HepG2 (cell line): Measurements from ENCODE around the gene PMEPA1. TPM values are rescaled to one million over a fixed set of nuclear protein-coding genes. Genes with fewer than 3 reads are reported as not detected.

Experiments
- ATAC-seq: fragments of 200-7000 bp; cut with Tn5 transposase; 3 replicates; pipeline ENCODE4 v1.9.1; 2020; ENCODE audit warnings: mild to moderate bottlenecking, moderate library complexity
- BruUV-seq: library from RNA; stranded (reverse); fragments of 400-500 nt; replicated peaks from 2 replicates; lab custom pipeline; 2021; lab: Mats Ljungman, UMichigan
- CTCF ChIA-PET: fragments of 300-600 bp; formaldehyde crosslinking; extraction: SDS; loops from one replicate; lab custom pipeline; 2021; ENCODE audit warnings: low total read pairs, inconsistent platforms, low intra/inter-chr PET ratio; lab: Yijun Ruan, JAX
- POLR2A ChIA-PET: fragments of 350-600 bp; sonication (Branson Sonifier 250); formaldehyde crosslinking; loops from one replicate; lab custom pipeline; 2020; ENCODE audit warnings: antibody characterized with exemption, inconsistent platforms; lab: Yijun Ruan, JAX
- DNase-seq: peaks from one replicate; pipeline ENCODE4 v3.0.0-alpha.2; 2015; ENCODE audit warnings: low spot score
- FAIRE-seq: peaks from 3 replicates; lab custom pipeline; 2011; peaks lifted over from hg19 to GRCh38; lab: Jason Lieb, UNC
- H2AFZ ChIP-seq: one replicate; pipeline ENCODE4 v1.6.1; 2011; ENCODE audit warnings: low read length, inconsistent platforms
- H3K27ac ChIP-seq: fragments of 300-600 bp; 3 replicates; pipeline ENCODE4 v1.8.0; 2011; ENCODE audit warnings: mixed run types, mild to moderate bottlenecking, mixed read lengths, low read length, inconsistent platforms; ENCODE audit not compliant: insufficient read depth; ENCODE audit errors: extremely low read length
- H3K27me3 ChIP-seq, 2 experiments: fragments of 200-600 bp in 1 of 2; 2 replicates in 1 of 2; 3 replicates in 1 of 2; pipeline versions ENCODE4 v1.6.0 to v1.8.0; 2011; ENCODE audit warnings: low read length in 2 of 2, mild to moderate bottlenecking in 2 of 2, moderate library complexity in 2 of 2, inconsistent platforms in 1 of 2; ENCODE audit not compliant: insufficient read depth in 2 of 2, control insufficient read depth in 1 of 2
- H3K36me3 ChIP-seq, 2 experiments: fragments of 200-600 bp in 1 of 2; replicated peaks in 1 of 2; 2 replicates in 1 of 2; 3 replicates in 1 of 2; pipeline versions ENCODE4 v1.5.1 to v1.8.0; 2011; ENCODE audit warnings: low read length in 2 of 2, inconsistent platforms in 1 of 2; ENCODE audit not compliant: insufficient read depth in 2 of 2, control insufficient read depth in 1 of 2
- H3K4me1 ChIP-seq: 2 replicates; pipeline ENCODE4 v1.5.1; 2012; ENCODE audit warnings: low read length, inconsistent platforms; ENCODE audit not compliant: insufficient read depth
- H3K4me2 ChIP-seq: 2 replicates; pipeline ENCODE4 v1.6.0; 2011; ENCODE audit warnings: low read depth, low read length, inconsistent platforms
- H3K4me3 ChIP-seq, 3 experiments: fragments of 200-600 bp in 1 of 3; sonication (generic), shearing (Covaris generic) in 1 of 3; replicated peaks in 1 of 3; 2 replicates each; pipeline ENCODE4 v1.5.1; 2011 to 2016; ENCODE audit warnings: low read length in 3 of 3, inconsistent platforms in 2 of 3, low read depth in 2 of 3, mild to moderate bottlenecking in 2 of 3, control low read depth in 1 of 3, mixed read lengths in 1 of 3; ENCODE audit not compliant: insufficient read depth in 1 of 3
- H3K79me2 ChIP-seq: one replicate; pipeline ENCODE4 v1.6.1; 2011; ENCODE audit warnings: low read length, inconsistent platforms; ENCODE audit not compliant: insufficient read depth
- H3K9ac ChIP-seq: 2 replicates; pipeline ENCODE4 v1.6.0; 2011; ENCODE audit warnings: mild to moderate bottlenecking, low read depth, low read length, inconsistent platforms; ENCODE audit not compliant: insufficient read depth
- H3K9me3 ChIP-seq: 2 replicates; pipeline ENCODE4 v1.5.1; 2012; ENCODE audit warnings: mild to moderate bottlenecking, low read length
- H4K20me1 ChIP-seq: 2 replicates; pipeline ENCODE4 v1.6.0; 2011; ENCODE audit warnings: inconsistent platforms, mild to moderate bottlenecking, low read length, moderate library complexity; ENCODE audit not compliant: insufficient read depth
- AGO1 ChIP-seq: fragments of 200-400 bp; formaldehyde crosslinking; IDR thresholded peaks from 2 replicates; pipeline ENCODE4 v1.6.1; 2017; ENCODE audit warnings: mild to moderate bottlenecking, low read depth, low read length, moderate library complexity; ENCODE audit not compliant: poor library complexity, severe bottlenecking
- FOXA3 ChIP-seq: IDR thresholded peaks from 2 replicates; pipeline ENCODE4 v1.6.1; 2016; ENCODE audit warnings: missing genetic modification reagents, missing compliant biosample characterization
- HMGA1 ChIP-seq: sonication (generic); formaldehyde crosslinking; conservative IDR thresholded peaks from 2 replicates; pipeline ENCODE4 v1.4.0; 2020; ENCODE audit warnings: missing genetic modification reagents
- KDM6A ChIP-seq: IDR thresholded peaks from 2 replicates; pipeline ENCODE4 v1.6.1; 2016; ENCODE audit warnings: low read depth
- MAFK ChIP-seq, 2 experiments: IDR thresholded peaks in 1 of 2; conservative IDR thresholded peaks in 1 of 2; 2 replicates each; pipeline ENCODE4 v1.6.1; 2011; ENCODE audit warnings: improper control_type of control experiment in 2 of 2, low read length in 2 of 2
- ZNF446 ChIP-seq: sonication (generic); formaldehyde crosslinking; IDR thresholded peaks from 2 replicates; pipeline ENCODE4 v1.5.0; 2020; ENCODE audit warnings: mild to moderate bottlenecking, missing genetic modification reagents
- ZNF629 ChIP-seq: sonication (generic); formaldehyde crosslinking; conservative IDR thresholded peaks from 2 replicates; pipeline ENCODE4 v1.5.0; 2020; ENCODE audit warnings: missing genetic modification reagents
- WGBS: methylation state at CpG from one replicate; pipeline ENCODE4 v1.1.6; 2017; ENCODE audit warnings: low lambda C conversion rate; 5-methylcytosine and 5-hydroxymethylcytosine counted together
- in situ Hi-C: cut with HindIII; loops from 2 replicates; pipeline ENCODE4 v1.10.0; 2017; ENCODE audit warnings: low pct_unique_long_range_greater_than_20kb; ENCODE audit not compliant: extremely low pct_ligation_motif_present
- intact Hi-C: fragments of 100-400 bp; cut with micrococcal nuclease; formaldehyde crosslinking; loops from one replicate; pipeline ENCODE4 v1.10.0; 2022; ENCODE audit not compliant: unreplicated experiment
- polyA plus RNA-seq, 8 experiments: library from polyadenylated mRNA; depleted of rRNA in 3 of 8; stranded (reverse) in 7 of 8; unstranded in 1 of 8; fragments of >200 nt; fragmentation: Illumina TruSeq in 4 of 8; extraction: Trizol in 4 of 8; gene quantifications; 2 replicates each; pipeline versions ENCODE4 v1.2.1 to v1.2.3, GENCODE V29; 2011 to 2016; ENCODE audit warnings: low read depth in 4 of 8, missing spikeins in 1 of 8, mixed read lengths in 1 of 8; ENCODE audit not compliant: insufficient read depth in 1 of 8
- total RNA-seq, 5 experiments: library from RNA; depleted of rRNA; stranded (reverse); fragments of >200 nt; fragmentation: Illumina TruSeq; extraction: Trizol; gene quantifications; 2 replicates each; pipeline ENCODE4 v1.2.3, GENCODE V29; 2016; ENCODE audit warnings: low read depth in 1 of 5

Gene PMEPA1
- total and polyA plus RNA-seq, 2 of the 13 experiments (the other 11 are each of a cell fraction or from before 2014, with no cell fraction given): not detected

DNA sequence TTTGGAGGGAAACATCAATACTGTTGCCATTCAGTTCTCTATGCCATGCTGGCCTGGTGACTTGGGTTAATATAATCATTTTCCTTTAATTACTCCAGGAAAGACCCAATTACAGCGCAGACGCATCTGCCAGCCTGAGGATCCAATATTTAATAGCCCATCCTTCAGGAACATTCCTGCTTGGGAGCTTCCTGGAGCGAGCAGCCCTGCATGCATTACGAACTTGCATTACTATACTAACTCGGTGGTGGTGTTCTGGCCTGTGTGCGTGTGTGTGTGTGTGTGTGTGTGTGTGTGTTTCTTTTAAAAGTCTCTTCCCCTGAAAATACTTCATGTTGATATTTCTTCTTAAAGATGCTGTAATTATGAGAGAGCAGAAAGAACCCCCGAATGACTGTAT, 26.5 kb downstream of the PMEPA1 start:
- H3K36me3 ChIP-seq: no peaks in the 10 kb centered on the region
- DNase-seq: no peak
- CTCF ChIA-PET: no interaction called here
- H3K27me3 ChIP-seq: peaks cover 24 to 100% of the 10 kb centered on the region in 2 experiments
- no peak overlapping the region for H2AFZ ChIP-seq
- no TSS peak for BruUV-seq
- intact Hi-C loops (no loop called here), in situ Hi-C loops (no loop called here)
- no peaks in the 10 kb centered on the region for H3K4me1 ChIP-seq
- POLR2A ChIA-PET: no interaction called here
- no peak overlapping the region for H3K27ac ChIP-seq
- no peak for ATAC-seq
- no peaks in the 10 kb centered on the region for H3K79me2 ChIP-seq
- H4K20me1 ChIP-seq: no peaks in the 10 kb centered on the region
- no peaks in the 10 kb centered on the region for H3K9me3 ChIP-seq
- TF ChIP-seq MAFK (conservative IDR thresholded peaks at IDR 0.05 in 1 of 2, IDR thresholded peaks at IDR 0.05 in 1 of 2; ENCODE audit: low read length in 2 of 2): no peak
- no peak for TF ChIP-seq ZNF446 (CRISPR knock-in tag)
- no peak for TF ChIP-seq HMGA1 (CRISPR knock-in tag)
- TF ChIP-seq KDM6A (CRISPR knock-in tag): no peak
- TF ChIP-seq AGO1: no peak
- H3K9ac ChIP-seq: no peak overlapping the region
- no peak for FAIRE-seq
- WGBS: 14% methylated on average over 7 of the region's 7 CpGs
- no peak overlapping the region for H3K4me3 ChIP-seq
- no peak overlapping the region for H3K4me2 ChIP-seq

DNA sequence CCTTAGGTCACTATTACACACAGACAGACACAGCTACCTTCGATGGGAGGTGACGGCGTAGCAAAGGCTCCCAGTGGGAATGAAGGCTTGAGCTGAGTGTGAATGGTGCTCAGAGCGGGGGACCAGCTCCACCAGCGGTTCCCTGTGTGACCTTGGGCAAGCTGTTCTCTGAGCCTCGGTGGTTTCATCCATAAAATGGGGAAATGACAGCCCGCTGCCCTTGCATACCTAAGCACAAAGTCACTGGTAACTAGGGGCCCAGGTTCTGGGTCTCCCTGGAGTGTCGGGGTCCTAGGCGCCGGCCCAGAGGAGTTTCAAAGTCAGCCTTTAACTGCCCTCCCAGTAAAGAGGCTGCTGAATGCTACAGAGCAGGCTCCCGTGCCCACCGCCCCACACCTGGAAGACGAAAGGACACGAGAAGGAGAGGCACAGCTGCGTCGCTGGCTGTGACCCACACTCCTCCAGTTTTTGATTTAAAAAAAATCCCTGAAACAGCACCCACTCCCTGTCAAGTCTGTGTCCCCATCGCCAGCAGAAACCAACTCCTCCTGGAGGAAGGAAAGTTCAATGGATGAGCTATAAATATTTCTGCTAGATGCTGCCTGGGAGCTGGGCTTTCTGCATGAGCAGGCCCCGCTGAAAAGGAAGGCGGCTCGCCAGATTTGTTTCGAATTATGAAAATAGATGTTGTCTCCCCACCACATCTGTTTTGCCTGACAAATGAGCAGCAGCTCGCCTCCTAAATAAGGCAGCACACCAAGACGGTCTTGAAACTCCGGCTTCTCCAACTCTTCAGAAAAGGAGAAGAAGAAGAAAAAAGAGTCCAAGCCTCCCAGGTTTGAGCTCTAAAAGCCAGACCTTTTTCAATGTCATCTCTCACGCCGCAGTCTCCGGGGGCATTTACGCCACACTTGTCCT, 27.4 kb downstream of the PMEPA1 start:
- Histone ChIP-seq H3K9me3 (no peaks in the 10 kb centered on the region), H3K4me3 (no peak overlapping the region), H3K4me1 (no peaks in the 10 kb centered on the region), H3K4me2 (no peak overlapping the region), H2AFZ (no peak overlapping the region), H3K9ac (no peak overlapping the region), H3K36me3 (no peaks in the 10 kb centered on the region), H3K27me3 (peaks cover 21 to 100% of the 10 kb centered on the region in 2 experiments), H3K79me2 (no peaks in the 10 kb centered on the region), H4K20me1 (no peaks in the 10 kb centered on the region), H3K27ac (no peak overlapping the region)
- ChIA-PET POLR2A (no interaction called here), CTCF (no interaction called here)
- TF ChIP-seq FOXA3 (CRISPR knock-in tag) (no peak), ZNF629 (peak; percentile 62)
- BruUV-seq: no TSS peak
- DNase-seq: no peak
- intact Hi-C loops (no loop called here), in situ Hi-C loops (no loop called here)
- 31% methylated on average over 24 of the region's 28 CpGs for WGBS
- FAIRE-seq: no peak
- ATAC-seq: no peak
